Measurements from ENCODE around the gene FN1.
A peak's percentile ranks its signal among the peaks of the same experiment; 100 is the strongest.

Gene FN1

GRCh38 chr2:215476424-215476823 lies 40.6 kb upstream of the FN1 start:
- no peak overlapping the region for H3K4me3 ChIP-seq (ENCODE audit: low read depth, low read length)
- no peak for TF ChIP-seq CTCF (IDR thresholded peaks at IDR 0.05; ENCODE audit: insufficient read depth, low read depth, low read length, missing control alignments)
- no peak for DNase-seq (ENCODE audit: low read depth)

- no peak for TF ChIP-seq CTCF (IDR thresholded peaks at IDR 0.05; ENCODE audit: insufficient read depth, low read depth, low read length, missing control alignments)
- H3K4me3 ChIP-seq (ENCODE audit: low read depth, low read length): no peak overlapping the region
- no peak for DNase-seq (ENCODE audit: low read depth)
Observed at GRCh38 chr2:215466097-215466909, 30.4 kb upstream of the FN1 start.

GRCh38 chr2:215465256-215465655 lies 29.4 kb upstream of the FN1 start:
- H3K4me3 ChIP-seq (ENCODE audit: low read depth, low read length): no peak overlapping the region
- DNase-seq (ENCODE audit: low read depth): no peak
- no peak for TF ChIP-seq CTCF (IDR thresholded peaks at IDR 0.05; ENCODE audit: insufficient read depth, low read depth, low read length, missing control alignments)

- peak; percentile 15 for DNase-seq (ENCODE audit: low read depth)
- no peak overlapping the region for H3K4me3 ChIP-seq (ENCODE audit: low read depth, low read length)
- TF ChIP-seq CTCF (IDR thresholded peaks at IDR 0.05; ENCODE audit: insufficient read depth, low read depth, low read length, missing control alignments): no peak
Observed at GRCh38 chr2:215461836-215462532, 26.1 kb upstream of the FN1 start.

GRCh38 chr2:215460682-215461382 lies 25.0 kb upstream of the FN1 start:
- TF ChIP-seq CTCF (IDR thresholded peaks at IDR 0.05; ENCODE audit: insufficient read depth, low read depth, low read length, missing control alignments): no peak
- DNase-seq (ENCODE audit: low read depth): no peak
- H3K4me3 ChIP-seq (ENCODE audit: low read depth, low read length): no peak overlapping the region

GRCh38 chr2:215455958-215456357 lies 20.1 kb upstream of the FN1 start:
- no peak for DNase-seq (ENCODE audit: low read depth)
- no peak for TF ChIP-seq CTCF (IDR thresholded peaks at IDR 0.05; ENCODE audit: insufficient read depth, low read depth, low read length, missing control alignments)
- H3K4me3 ChIP-seq (ENCODE audit: low read depth, low read length): no peak overlapping the region
